Left kidney (tissue), 2 donors: ENCODE measurements around the gene CDK8. TPM values are rescaled to one million over a fixed set of nuclear protein-coding genes. Genes with fewer than 3 reads are reported as not detected.
"Not testable (repeated sequence)": the region's sequence is repeated elsewhere in the genome, so short reads cannot be mapped to it uniquely, and the experiment has no call there.

Experiments
- DNase-seq: peaks from one replicate; pipeline ENCODE4 v3.0.0-alpha.2; 2013
- polyA plus RNA-seq: library from polyadenylated mRNA; unstranded; fragments of 120-200 nt; gene quantifications from one replicate; pipeline ENCODE4 v1.2.1, GENCODE V29; 2013; ENCODE audit not compliant: insufficient read length

CDK8 gene
- polyA plus RNA-seq, 1 donor = 27.8 TPM

GRCh38 chr13:26252006-26252405 is 1.9 kb upstream of the CDK8 start:
- DNase-seq = not testable (repeated sequence)

- DNase-seq = no peak
Observed at GRCh38 chr13:26253262-26253786, 605 bp upstream of the CDK8 start.

- peak; percentile 39 for DNase-seq
Observed at GRCh38 chr13:26254583-26255111, 718 bp downstream of the CDK8 start.

GRCh38 chr13:26255115-26255514 is 1.2 kb downstream of the CDK8 start:
- DNase-seq = no peak

- DNase-seq = no peak
Observed at GRCh38 chr13:26255691-26256277, 1.9 kb downstream of the CDK8 start.

GRCh38 chr13:26257049-26257448 is 3.1 kb downstream of the CDK8 start:
- DNase-seq = no peak

GRCh38 chr13:26259634-26260033 is 5.7 kb downstream of the CDK8 start:
- no peak for DNase-seq

- no peak for DNase-seq
Observed at GRCh38 chr13:26262156-26262555, 8.2 kb downstream of the CDK8 start.

- no peak for DNase-seq
Observed at GRCh38 chr13:26266311-26266710, 12.4 kb downstream of the CDK8 start.

GRCh38 chr13:26270707-26271106 is 16.8 kb downstream of the CDK8 start:
- no peak for DNase-seq

- DNase-seq = no peak
Observed at GRCh38 chr13:26272621-26273020, 18.7 kb downstream of the CDK8 start.

GRCh38 chr13:26280295-26280694 is 26.4 kb downstream of the CDK8 start:
- DNase-seq = no peak

- no peak for DNase-seq
Observed at GRCh38 chr13:26280822-26281221, 26.9 kb downstream of the CDK8 start.

GRCh38 chr13:26285911-26286310 is 32.0 kb downstream of the CDK8 start:
- DNase-seq = not testable (repeated sequence)

GRCh38 chr13:26288838-26289237 is 34.9 kb downstream of the CDK8 start:
- not testable (repeated sequence) for DNase-seq

GRCh38 chr13:26295812-26296211 is 41.9 kb downstream of the CDK8 start:
- DNase-seq = no peak

- DNase-seq = no peak
Observed at GRCh38 chr13:26299168-26299750, 45.3 kb downstream of the CDK8 start.

- no peak for DNase-seq
Observed at GRCh38 chr13:26300140-26300539, 46.2 kb downstream of the CDK8 start.

- DNase-seq = no peak
Observed at GRCh38 chr13:26305676-26306075, 51.7 kb downstream of the CDK8 start.

- no peak for DNase-seq
Observed at GRCh38 chr13:26307701-26308100, 53.8 kb downstream of the CDK8 start.

GRCh38 chr13:26308250-26308649 is 54.3 kb downstream of the CDK8 start:
- no peak for DNase-seq

GRCh38 chr13:26308836-26309235 is 54.9 kb downstream of the CDK8 start:
- no peak for DNase-seq

GRCh38 chr13:26310003-26310402 is 56.1 kb downstream of the CDK8 start:
- no peak for DNase-seq

GRCh38 chr13:26310470-26310869 is 56.5 kb downstream of the CDK8 start:
- no peak for DNase-seq
